ENCODE measurements around the gene GUK1. TPM values are rescaled to one million over a fixed set of nuclear protein-coding genes. Genes with fewer than 3 reads are reported as not detected.
A peak's percentile ranks its signal among the peaks of the same experiment; 100 is the strongest.
"Not testable (repeated sequence)": the region's sequence is repeated elsewhere in the genome, so short reads cannot be mapped to it uniquely, and the experiment has no call there.

Gene GUK1
- total and polyA plus RNA-seq, 4 donors = 247 to 973 (median 454) TPM

- Histone ChIP-seq H3K4me3 (ENCODE audit: low read length in 2 of 2) (no peak overlapping the region), H3K36me3 (ENCODE audit: control insufficient read depth in 1 of 2, insufficient read depth in 2 of 2, low read length in 1 of 2) (no peaks in the 10 kb centered on the region), H3K4me1 (ENCODE audit: control insufficient read depth in 1 of 2, insufficient read depth in 2 of 2, low read length in 2 of 2) (no peaks in the 10 kb centered on the region), H3K27me3 (ENCODE audit: control insufficient read depth in 1 of 2, insufficient read depth in 2 of 2, low read length in 1 of 2) (no peaks in the 10 kb centered on the region), H3K27ac (ENCODE audit: low read depth in 1 of 2, low read length in 2 of 2) (no peak overlapping the region), H3K9me3 (ENCODE audit: control insufficient read depth, low read length) (no peaks in the 10 kb centered on the region)
- ATAC-seq (ENCODE audit: low FRiP score) (peak; percentile 28), DNase-seq (peak in 1 of 2 donors; percentile 51)
- 65 to 73% methylated on average over 12 of the region's 12 CpGs for WGBS, 2 donors
- intact Hi-C loops (cut with DNase I) = loop anchor here in 1 of 2 donors (5.0 kb wide), 1 partner anchor 52 kb away; no protein-coding TSS in a partner anchor
Measured at GRCh38 chr1:228178737-228179684, 38.9 kb downstream of the GUK1 start.

- intact Hi-C loops (cut with DNase I) = no loop called here
Measured at GRCh38 chr1:228180271-228180958, 40.3 kb downstream of the GUK1 start.

GRCh38 chr1:228180959-228181644 lies 41.0 kb downstream of the GUK1 start:
- Histone ChIP-seq H3K36me3 (ENCODE audit: control insufficient read depth in 1 of 2, insufficient read depth in 2 of 2, low read length in 1 of 2) (no peaks in the 10 kb centered on the region), H3K4me1 (ENCODE audit: control insufficient read depth in 1 of 2, insufficient read depth in 2 of 2, low read length in 2 of 2) (no peaks in the 10 kb centered on the region), H3K27ac (ENCODE audit: low read depth in 1 of 2, low read length in 2 of 2) (no peak overlapping the region), H3K9me3 (ENCODE audit: control insufficient read depth, low read length) (no peaks in the 10 kb centered on the region), H3K27me3 (ENCODE audit: control insufficient read depth in 1 of 2, insufficient read depth in 2 of 2, low read length in 1 of 2) (no peaks in the 10 kb centered on the region), H3K4me3 (ENCODE audit: low read length in 2 of 2) (no peak overlapping the region)
- no peak for ATAC-seq (ENCODE audit: low FRiP score)
- WGBS, 2 donors = 93% methylated on average over 7 of the region's 7 CpGs
- DNase-seq = peak in 1 of 2 donors; percentile 33
- intact Hi-C loops (cut with DNase I) = no loop called here

More at GRCh38 chr1:228180271-228180958, 40.3 kb downstream of the GUK1 start:
- Histone ChIP-seq H3K4me3 (ENCODE audit: low read length in 2 of 2) (no peak overlapping the region), H3K4me1 (ENCODE audit: control insufficient read depth in 1 of 2, insufficient read depth in 2 of 2, low read length in 2 of 2) (no peaks in the 10 kb centered on the region), H3K36me3 (ENCODE audit: control insufficient read depth in 1 of 2, insufficient read depth in 2 of 2, low read length in 1 of 2) (no peaks in the 10 kb centered on the region), H3K27ac (ENCODE audit: low read depth in 1 of 2, low read length in 2 of 2) (no peak overlapping the region), H3K27me3 (ENCODE audit: control insufficient read depth in 1 of 2, insufficient read depth in 2 of 2, low read length in 1 of 2) (no peaks in the 10 kb centered on the region), H3K9me3 (ENCODE audit: control insufficient read depth, low read length) (no peaks in the 10 kb centered on the region)
- 74 to 76% methylated on average over 4 of the region's 4 CpGs for WGBS, 2 donors
- DNase-seq = peak in 1 of 2 donors; percentile 33
- ATAC-seq (ENCODE audit: low FRiP score) = no peak

- Histone ChIP-seq H3K27ac (ENCODE audit: low read depth in 1 of 2, low read length in 2 of 2) (no peak overlapping the region), H3K4me1 (ENCODE audit: control insufficient read depth in 1 of 2, insufficient read depth in 2 of 2, low read length in 2 of 2) (no peaks in the 10 kb centered on the region), H3K9me3 (ENCODE audit: control insufficient read depth, low read length) (no peaks in the 10 kb centered on the region), H3K36me3 (ENCODE audit: control insufficient read depth in 1 of 2, insufficient read depth in 2 of 2, low read length in 1 of 2) (no peaks in the 10 kb centered on the region), H3K27me3 (ENCODE audit: control insufficient read depth in 1 of 2, insufficient read depth in 2 of 2, low read length in 1 of 2) (no peaks in the 10 kb centered on the region), H3K4me3 (ENCODE audit: low read length in 2 of 2) (no peak overlapping the region)
- intact Hi-C loops (cut with DNase I) = no loop called here
- DNase-seq = peak in 1 of 2 donors; percentile 28
- 57 to 61% methylated on average over 9 of the region's 9 CpGs for WGBS, 2 donors
- ATAC-seq (ENCODE audit: low FRiP score) = no peak
Measured at GRCh38 chr1:228181645-228182034, 41.6 kb downstream of the GUK1 start.

DNA sequence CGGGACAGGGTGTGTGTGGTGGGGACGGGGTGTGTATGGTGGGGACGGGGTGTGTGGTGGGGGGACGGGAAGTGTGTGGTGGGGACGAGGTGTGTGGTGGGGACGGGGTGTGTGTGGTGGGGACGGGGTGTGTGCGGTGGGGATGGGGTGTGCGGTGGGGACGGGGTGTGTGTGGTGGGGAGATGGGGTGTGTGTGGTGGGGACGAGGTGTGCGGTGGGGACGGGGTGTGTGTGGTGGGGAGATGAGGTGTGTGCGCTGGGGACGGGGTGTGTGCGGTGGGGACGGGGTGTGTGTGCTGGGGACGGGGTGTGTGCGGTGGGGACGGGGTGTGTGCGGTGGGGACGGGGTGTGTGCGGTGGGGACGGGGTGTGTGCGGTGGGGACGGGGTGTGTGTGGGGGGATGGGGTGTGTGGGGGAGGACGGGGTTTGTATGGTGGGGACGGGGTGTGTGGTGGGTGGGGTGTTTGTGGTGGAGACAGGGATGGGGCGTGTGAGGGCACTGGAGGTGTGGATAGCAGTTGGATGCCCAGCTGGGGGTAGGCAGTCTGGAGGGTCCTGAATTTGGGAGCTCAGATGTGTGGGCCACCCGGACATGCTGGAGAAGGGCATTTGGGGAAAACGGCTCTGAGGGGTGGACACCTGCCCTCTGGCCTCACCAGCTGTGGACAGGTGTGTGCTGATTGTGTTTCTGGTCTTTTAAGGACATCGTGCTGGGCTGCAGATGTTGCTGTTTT lies 42.4 kb downstream of the GUK1 start:
- intact Hi-C loops (cut with DNase I) = no loop called here
- no peaks in the 10 kb centered on the region for H3K36me3 ChIP-seq (ENCODE audit: control insufficient read depth in 1 of 2, insufficient read depth in 2 of 2, low read length in 1 of 2)
- no peaks in the 10 kb centered on the region for H3K4me1 ChIP-seq (ENCODE audit: control insufficient read depth in 1 of 2, insufficient read depth in 2 of 2, low read length in 2 of 2)
- H3K4me3 ChIP-seq (ENCODE audit: low read length in 2 of 2) = no peak overlapping the region
- no peaks in the 10 kb centered on the region for H3K9me3 ChIP-seq (ENCODE audit: control insufficient read depth, low read length)
- WGBS, 2 donors = 94 to 95% methylated on average over 27 to 32 of the region's 32 CpGs
- H3K27ac ChIP-seq (ENCODE audit: low read depth in 1 of 2, low read length in 2 of 2) = no peak overlapping the region
- H3K27me3 ChIP-seq (ENCODE audit: control insufficient read depth in 1 of 2, insufficient read depth in 2 of 2, low read length in 1 of 2) = no peaks in the 10 kb centered on the region
- DNase-seq (peak in 1 of 2 donors; percentile 60), ATAC-seq (ENCODE audit: low FRiP score) (no peak)

DNA sequence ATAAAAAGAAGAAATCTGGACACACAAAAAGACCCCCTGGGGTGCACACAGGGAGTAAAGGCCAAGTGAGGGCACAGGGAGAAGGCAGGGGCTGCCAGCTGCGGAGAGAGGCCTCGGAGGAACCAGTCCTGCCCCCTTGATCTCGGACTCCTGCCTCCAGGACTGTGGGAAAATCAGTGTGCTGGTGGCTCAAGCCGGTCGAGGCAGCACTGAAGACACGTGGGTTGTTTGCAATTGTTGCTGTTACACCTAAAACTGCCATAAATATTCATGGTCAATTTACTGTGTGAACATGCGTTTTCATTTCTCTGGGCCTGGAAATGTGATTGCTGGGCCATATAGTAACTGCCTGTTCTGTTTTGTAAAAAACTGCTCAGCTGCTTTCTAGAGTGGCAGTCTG lies 44.1 kb downstream of the GUK1 start:
- H3K27me3 ChIP-seq (ENCODE audit: control insufficient read depth in 1 of 2, insufficient read depth in 2 of 2, low read length in 1 of 2) = no peaks in the 10 kb centered on the region
- H3K4me3 ChIP-seq (ENCODE audit: low read length in 2 of 2) = no peak overlapping the region
- H3K36me3 ChIP-seq (ENCODE audit: control insufficient read depth in 1 of 2, insufficient read depth in 2 of 2, low read length in 1 of 2) = no peaks in the 10 kb centered on the region
- H3K4me1 ChIP-seq (ENCODE audit: control insufficient read depth in 1 of 2, insufficient read depth in 2 of 2, low read length in 2 of 2) = no peaks in the 10 kb centered on the region
- ATAC-seq (ENCODE audit: low FRiP score) = no peak
- H3K9me3 ChIP-seq (ENCODE audit: control insufficient read depth, low read length) = no peaks in the 10 kb centered on the region
- no peak overlapping the region for H3K27ac ChIP-seq (ENCODE audit: low read depth in 1 of 2, low read length in 2 of 2)
- intact Hi-C loops (cut with DNase I) = no loop called here
- DNase-seq = peak in 1 of 2 donors; percentile 35
- 69 to 79% methylated on average over 7 of the region's 7 CpGs for WGBS, 2 donors

DNA sequence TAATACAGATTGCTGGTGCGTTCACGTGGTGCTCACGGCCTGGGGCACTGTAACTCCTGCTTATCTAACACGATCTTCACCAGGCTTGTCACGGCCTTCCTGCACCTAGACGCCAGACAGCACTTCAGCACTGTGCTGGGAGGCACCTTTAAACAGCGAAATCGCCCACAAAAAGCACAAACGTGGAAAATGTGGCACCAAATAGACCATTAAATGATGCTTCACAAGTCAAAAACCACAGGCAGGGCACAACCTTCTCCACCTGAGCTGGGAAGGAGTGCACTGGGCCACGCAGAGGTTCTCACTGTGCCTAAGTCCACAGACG lies 45.5 kb downstream of the GUK1 start:
- DNase-seq (peak in 1 of 2 donors; percentile 49), ATAC-seq (ENCODE audit: low FRiP score) (no peak)
- H3K27ac ChIP-seq (ENCODE audit: low read depth in 1 of 2, low read length in 2 of 2) = no peak overlapping the region
- H3K9me3 ChIP-seq (ENCODE audit: control insufficient read depth, low read length) = no peaks in the 10 kb centered on the region
- H3K36me3 ChIP-seq (ENCODE audit: control insufficient read depth in 1 of 2, insufficient read depth in 2 of 2, low read length in 1 of 2) = no peaks in the 10 kb centered on the region
- no peak overlapping the region for H3K4me3 ChIP-seq (ENCODE audit: low read length in 2 of 2)
- H3K27me3 ChIP-seq (ENCODE audit: control insufficient read depth in 1 of 2, insufficient read depth in 2 of 2, low read length in 1 of 2) = no peaks in the 10 kb centered on the region
- WGBS, 2 donors = 86% methylated on average over 11 of the region's 11 CpGs
- H3K4me1 ChIP-seq (ENCODE audit: control insufficient read depth in 1 of 2, insufficient read depth in 2 of 2, low read length in 2 of 2) = no peaks in the 10 kb centered on the region
- intact Hi-C loops (cut with DNase I) = no loop called here

- DNase-seq; intact Hi-C loops (cut with DNase I); H3K4me1 ChIP-seq (ENCODE audit: control insufficient read depth in 1 of 2, insufficient read depth in 2 of 2, low read length in 2 of 2); H3K27ac ChIP-seq (ENCODE audit: low read depth in 1 of 2, low read length in 2 of 2); H3K9me3 ChIP-seq (ENCODE audit: control insufficient read depth, low read length); H3K27me3 ChIP-seq (ENCODE audit: control insufficient read depth in 1 of 2, insufficient read depth in 2 of 2, low read length in 1 of 2); H3K36me3 ChIP-seq (ENCODE audit: control insufficient read depth in 1 of 2, insufficient read depth in 2 of 2, low read length in 1 of 2); ATAC-seq (ENCODE audit: low FRiP score); H3K4me3 ChIP-seq (ENCODE audit: low read length in 2 of 2): not testable (repeated sequence)
- whole genome bisulfite sequencing, 2 donors = 82 to 84% methylated on average over 2 of the region's 2 CpGs
Measured at GRCh38 chr1:228188249-228188648, 48.2 kb downstream of the GUK1 start.

All from aorta (tissue), 5 donors.